IMR-90 (cell line): Measurements from ENCODE around the gene SERINC3. TPM values are rescaled to one million over a fixed set of nuclear protein-coding genes. Genes with fewer than 3 reads are reported as not detected.

Experiments used
- ATAC-seq: fragments of 200-7000 bp; cut with Tn5 transposase; 2 replicates; pipeline ENCODE4 v1.9.1; 2020; ENCODE audit warnings: low read depth, mild to moderate bottlenecking, moderate library complexity
- BruUV-seq: library from RNA; stranded (reverse); fragments of 400-500 nt; replicated peaks from 2 replicates; lab custom pipeline; 2021; lab: Mats Ljungman, UMichigan
- CTCF ChIA-PET: fragments of 300-600 bp; formaldehyde crosslinking; extraction: SDS; loops from one replicate; lab custom pipeline; 2021; ENCODE audit warnings: antibody characterized with exemption; lab: Yijun Ruan, JAX
- POLR2A ChIA-PET: fragments of 300-600 bp; sonication (Branson Sonifier 250); formaldehyde crosslinking; loops from one replicate; lab custom pipeline; 2022; ENCODE audit warnings: antibody characterized with exemption; ENCODE audit not compliant: unreplicated experiment; lab: Charles Lee
- DNase-seq: peaks from one replicate; pipeline ENCODE4 v3.0.0; 2013
- H2AFZ ChIP-seq: replicated peaks from 2 replicates; pipeline ENCODE3; 2013; ENCODE audit warnings: low read length, mild to moderate bottlenecking; ENCODE audit not compliant: poor library complexity
- H2AK5ac ChIP-seq: 2 replicates; pipeline ENCODE4 v1.6.1; 2013; ENCODE audit warnings: low read depth, low read length, inconsistent platforms
- H2AK9ac ChIP-seq: replicated peaks from 2 replicates; pipeline ENCODE3; 2013; ENCODE audit warnings: mild to moderate bottlenecking, low read depth, low read length, moderate library complexity; ENCODE audit not compliant: poor library complexity
- H2BK120ac ChIP-seq: 2 replicates; pipeline ENCODE4 v1.6.1; 2013; ENCODE audit warnings: low read depth, low read length, inconsistent platforms
- H2BK15ac ChIP-seq: 3 replicates; pipeline ENCODE4 v1.6.1; 2013; ENCODE audit warnings: low read depth, low read length, inconsistent platforms
- H2BK20ac ChIP-seq: 2 replicates; pipeline ENCODE4 v1.6.1; 2013; ENCODE audit warnings: low read depth, mild to moderate bottlenecking, inconsistent platforms, low read length, moderate library complexity
- H2BK5ac ChIP-seq: 2 replicates; pipeline ENCODE4 v1.6.1; 2013; ENCODE audit warnings: mild to moderate bottlenecking, low read depth, low read length, inconsistent platforms; ENCODE audit not compliant: poor library complexity, severe bottlenecking
- H3K14ac ChIP-seq: replicated peaks from 2 replicates; pipeline ENCODE4 v1.6.1; 2013; ENCODE audit warnings: low read depth, low read length, inconsistent platforms
- H3K18ac ChIP-seq: 2 replicates; pipeline ENCODE4 v1.6.1; 2013; ENCODE audit warnings: low read depth, low read length, control low read depth
- H3K23ac ChIP-seq: 2 replicates; pipeline ENCODE4 v1.6.1; 2013; ENCODE audit warnings: low read depth, low read length, inconsistent platforms
- H3K27ac ChIP-seq: 2 replicates; pipeline ENCODE4 v1.5.1; 2013; ENCODE audit warnings: mild to moderate bottlenecking, control low read depth, low read length; ENCODE audit not compliant: insufficient read depth
- H3K27me3 ChIP-seq: 2 replicates; pipeline ENCODE4 v1.6.1; 2013; ENCODE audit warnings: low read length; ENCODE audit not compliant: control insufficient read depth, insufficient read depth
- H3K36me3 ChIP-seq: 2 replicates; pipeline ENCODE4 v1.6.1; 2013; ENCODE audit warnings: low read length, mixed read lengths; ENCODE audit not compliant: control insufficient read depth, insufficient read depth
- H3K4ac ChIP-seq: 2 replicates; pipeline ENCODE4 v1.6.1; 2013; ENCODE audit warnings: low read depth, low read length, inconsistent platforms
- H3K4me1 ChIP-seq: 2 replicates; pipeline ENCODE4 v1.6.1; 2013; ENCODE audit warnings: low read length, mixed read lengths; ENCODE audit not compliant: control insufficient read depth, insufficient read depth
- H3K4me2 ChIP-seq: 2 replicates; pipeline ENCODE4 v1.6.1; 2013; ENCODE audit warnings: low read depth, mild to moderate bottlenecking, control low read depth, low read length, moderate library complexity
- H3K4me3 ChIP-seq: 2 replicates; pipeline ENCODE4 v1.5.1; 2013; ENCODE audit warnings: low read depth, mild to moderate bottlenecking, control low read depth, low read length, moderate library complexity; ENCODE audit not compliant: insufficient read depth
- H3K56ac ChIP-seq: 2 replicates; pipeline ENCODE4 v1.6.1; 2013; ENCODE audit warnings: low read length, inconsistent platforms; ENCODE audit not compliant: insufficient read depth; ENCODE audit errors: extremely low read depth
- H3K79me1 ChIP-seq, 2 experiments: 2 replicates each; pipeline ENCODE4 v1.6.1; 2013; ENCODE audit warnings: low read length in 2 of 2, inconsistent platforms in 1 of 2, low read depth in 1 of 2
- H3K9ac ChIP-seq: 2 replicates; pipeline ENCODE4 v1.6.1; 2013; ENCODE audit warnings: low read depth, low read length, control low read depth
- H3K9me1 ChIP-seq: 2 replicates; pipeline ENCODE4 v1.6.1; 2013; ENCODE audit warnings: low read length, inconsistent platforms; ENCODE audit not compliant: insufficient read depth
- H3K9me3 ChIP-seq: 2 replicates; pipeline ENCODE4 v1.6.1; 2013; ENCODE audit warnings: low read length; ENCODE audit not compliant: control insufficient read depth, insufficient read depth
- H4K20me1 ChIP-seq: 2 replicates; pipeline ENCODE4 v1.6.1; 2013; ENCODE audit warnings: low read length, inconsistent platforms; ENCODE audit not compliant: insufficient read depth
- H4K5ac ChIP-seq: 2 replicates; pipeline ENCODE4 v1.6.1; 2013; ENCODE audit warnings: mild to moderate bottlenecking, low read depth, low read length, control low read depth
- H4K8ac ChIP-seq, 2 experiments: 2 replicates each; pipeline ENCODE4 v1.6.1; 2013; ENCODE audit warnings: low read depth in 2 of 2, low read length in 2 of 2, control low read depth in 1 of 2, inconsistent platforms in 1 of 2
- H4K91ac ChIP-seq: 2 replicates; pipeline ENCODE4 v1.6.1; 2013; ENCODE audit warnings: low read depth, low read length, inconsistent platforms; ENCODE audit not compliant: insufficient read depth
- BHLHE40 ChIP-seq: fragments of 150-350 bp; IDR thresholded peaks from 2 replicates; pipeline ENCODE4 v1.6.1; 2016; ENCODE audit warnings: mild to moderate bottlenecking, low read depth, low read length
- CEBPB ChIP-seq: IDR thresholded peaks from 2 replicates; pipeline ENCODE4 v1.6.1; 2012; ENCODE audit warnings: low read depth, low read length, improper control_type of control experiment
- CHD1 ChIP-seq: IDR thresholded peaks from 2 replicates; pipeline ENCODE4 v1.6.1; 2012; ENCODE audit warnings: low read depth, low read length, improper control_type of control experiment
- CTCF ChIP-seq: conservative IDR thresholded peaks from 2 replicates; pipeline ENCODE4 v1.5.1; 2012; ENCODE audit warnings: mild to moderate bottlenecking, low read depth, low read length, improper control_type of control experiment
- FOS ChIP-seq: fragments of 150-350 bp; IDR thresholded peaks from 2 replicates; pipeline ENCODE4 v1.6.1; 2016; ENCODE audit warnings: low read depth, low read length
- MAFK ChIP-seq: IDR thresholded peaks from 2 replicates; pipeline ENCODE4 v1.6.1; 2012; ENCODE audit warnings: low read depth, low read length, improper control_type of control experiment
- MAZ ChIP-seq: IDR thresholded peaks from 2 replicates; pipeline ENCODE4 v1.6.1; 2012; ENCODE audit warnings: low read depth, mild to moderate bottlenecking, low read length, improper control_type of control experiment, moderate library complexity, borderline replicate concordance
- MXI1 ChIP-seq: IDR thresholded peaks from 2 replicates; pipeline ENCODE4 v1.6.1; 2012; ENCODE audit warnings: low read depth, mild to moderate bottlenecking, low read length, moderate library complexity, borderline replicate concordance
- NFE2L2 ChIP-seq: fragments of 150-350 bp; IDR thresholded peaks from 2 replicates; pipeline ENCODE4 v1.6.1; 2016; ENCODE audit warnings: low read depth, mild to moderate bottlenecking, low read length
- POLR2A ChIP-seq: IDR thresholded peaks from 2 replicates; pipeline ENCODE4 v1.6.1; 2012; ENCODE audit warnings: mild to moderate bottlenecking, low read depth, low read length
- RAD21 ChIP-seq: IDR thresholded peaks from 2 replicates; pipeline ENCODE4 v1.6.1; 2012; ENCODE audit warnings: low read length, improper control_type of control experiment
- RCOR1 ChIP-seq: IDR thresholded peaks from 2 replicates; pipeline ENCODE4 v1.6.1; 2012; ENCODE audit warnings: mild to moderate bottlenecking, low read length, improper control_type of control experiment; ENCODE audit not compliant: insufficient replicate concordance
- RFX5 ChIP-seq: IDR thresholded peaks from 2 replicates; pipeline ENCODE4 v1.8.0; 2012; ENCODE audit warnings: low read depth, mild to moderate bottlenecking, low read length, moderate library complexity
- SMC3 ChIP-seq: fragments of 150-350 bp; IDR thresholded peaks from 2 replicates; pipeline ENCODE4 v1.6.1; 2016; ENCODE audit warnings: low read depth, mild to moderate bottlenecking, antibody characterized with exemption, low read length, moderate library complexity
- USF2 ChIP-seq: fragments of 150-350 bp; IDR thresholded peaks from 2 replicates; pipeline ENCODE4 v1.6.1; 2017; ENCODE audit warnings: mild to moderate bottlenecking, antibody characterized with exemption, low read length, low read depth
- WGBS, 2 experiments: methylation state at CpG; one replicate each; pipeline versions ENCODE4 v1.1.5 to v1.1.7; 2013; ENCODE audit warnings: missing lambda C conversion rate in 2 of 2; ENCODE audit not compliant: insufficient read length in 1 of 2; ENCODE audit errors: extremely low coverage in 2 of 2; 5-methylcytosine and 5-hydroxymethylcytosine counted together
- dilution Hi-C: fragments of 300-500 bp; cut with HindIII; formaldehyde crosslinking; loops from one replicate; pipeline ENCODE4 v1.14.3; 2018; ENCODE audit warnings: low sequenced_read_pairs; ENCODE audit not compliant: unreplicated experiment
- in situ Hi-C: fragments of 300-500 bp; cut with MboI; formaldehyde crosslinking; loops from 3 replicates; pipeline ENCODE4 v1.14.3; 2019; ENCODE audit warnings: low sequenced_read_pairs, inconsistent platforms, mixed read lengths
- intact Hi-C: fragments of 100-400 bp; cut with micrococcal nuclease; formaldehyde crosslinking; loops from 2 replicates; pipeline ENCODE4 v1.10.0; 2022
- polyA plus RNA-seq, 3 experiments: library from polyadenylated mRNA; depleted of rRNA; stranded (reverse); fragments of >200 nt; gene quantifications; 2 replicates each; pipeline ENCODE4 v1.2.3, GENCODE V29; 2012; ENCODE audit warnings: low replicate concordance in 1 of 3
- total RNA-seq: library from RNA; depleted of rRNA; stranded (reverse); fragments of >200 nt; gene quantifications from 2 replicates; pipeline ENCODE4 v1.2.3, GENCODE V29; 2012
- TF ChIP-seq, protein P1 (sequence below): fragments of 150-350 bp; IDR thresholded peaks from 2 replicates; pipeline ENCODE4 v1.6.1; 2016; ENCODE audit warnings: low read depth, mild to moderate bottlenecking, low read length, moderate library complexity, borderline replicate concordance

SERINC3 gene
- total and polyA plus RNA-seq, 2 of the 4 experiments (the other 2 are of a cell fraction): 101 to 132 TPM

GRCh38 chr20:44454306-44454963 is 67.4 kb downstream of the SERINC3 start:
- no peak overlapping the region for H3K56ac ChIP-seq
- H3K79me1 ChIP-seq: no peaks in the 10 kb centered on the region
- no peak overlapping the region for H2AK9ac ChIP-seq
- H3K23ac ChIP-seq: no peak overlapping the region
- H3K9me1 ChIP-seq: no peaks in the 10 kb centered on the region
- H3K9me3 ChIP-seq: no peaks in the 10 kb centered on the region
- no peak overlapping the region for H2BK15ac ChIP-seq
- no peak overlapping the region for H2BK120ac ChIP-seq
- intact Hi-C loops (loop anchor here (10.0 kb wide), 1 partner anchor 140 kb away; the partner anchor contains the start of gene FITM2), in situ Hi-C loops (no loop called here), dilution Hi-C loops (no loop called here)
- H3K9ac ChIP-seq: no peak overlapping the region
- no peaks in the 10 kb centered on the region for H4K20me1 ChIP-seq
- no peak overlapping the region for H2BK5ac ChIP-seq
- TF ChIP-seq, protein P1, sequence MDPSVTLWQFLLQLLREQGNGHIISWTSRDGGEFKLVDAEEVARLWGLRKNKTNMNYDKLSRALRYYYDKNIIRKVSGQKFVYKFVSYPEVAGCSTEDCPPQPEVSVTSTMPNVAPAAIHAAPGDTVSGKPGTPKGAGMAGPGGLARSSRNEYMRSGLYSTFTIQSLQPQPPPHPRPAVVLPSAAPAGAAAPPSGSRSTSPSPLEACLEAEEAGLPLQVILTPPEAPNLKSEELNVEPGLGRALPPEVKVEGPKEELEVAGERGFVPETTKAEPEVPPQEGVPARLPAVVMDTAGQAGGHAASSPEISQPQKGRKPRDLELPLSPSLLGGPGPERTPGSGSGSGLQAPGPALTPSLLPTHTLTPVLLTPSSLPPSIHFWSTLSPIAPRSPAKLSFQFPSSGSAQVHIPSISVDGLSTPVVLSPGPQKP: no peak
- TF ChIP-seq MAZ (no peak), POLR2A (no peak), BHLHE40 (no peak), NFE2L2 (no peak), FOS (no peak), RAD21 (no peak), USF2 (no peak), RCOR1 (no peak), CHD1 (no peak), MAFK (no peak), RFX5 (no peak), MXI1 (no peak), CEBPB (no peak), SMC3 (no peak), CTCF (no peak)
- no peak overlapping the region for H2AFZ ChIP-seq
- peaks cover 16% of the 10 kb centered on the region for H3K27me3 ChIP-seq
- no peak overlapping the region for H3K4me3 ChIP-seq
- ChIA-PET POLR2A (no interaction called here), CTCF (interaction anchor here (0.7 kb wide), 1 partner anchor 18 kb away, joined by 3 read pairs; no protein-coding TSS in a partner anchor)
- H3K4me1 ChIP-seq: peaks cover 2% of the 10 kb centered on the region; the same call in 1 of the 2 replicates
- BruUV-seq: no TSS peak
- no peak for DNase-seq
- H3K14ac ChIP-seq: no peak overlapping the region
- no peak overlapping the region for H4K8ac ChIP-seq
- no peak overlapping the region for H3K4ac ChIP-seq
- H3K36me3 ChIP-seq: no peaks in the 10 kb centered on the region
- H4K5ac ChIP-seq: no peak overlapping the region
- no peak overlapping the region for H3K27ac ChIP-seq
- H3K4me2 ChIP-seq: no peak overlapping the region
- H4K91ac ChIP-seq: no peak overlapping the region
- 60% methylated on average over 2 of the region's 7 CpGs; no CpG with 5 or more reads in 1 of the 2 experiments for WGBS, 2 experiments
- H2BK20ac ChIP-seq: no peak overlapping the region
- no peak overlapping the region for H2AK5ac ChIP-seq
- no peak for ATAC-seq
- no peak overlapping the region for H3K18ac ChIP-seq
